NCI-H510A (cell line): ENCODE measurements around the gene PLEKHG3.
A peak's percentile ranks its signal among the peaks of the same experiment; 100 is the strongest.

Experiments used
- DNase-seq: peaks from one replicate; lab custom pipeline; 2025; lab: John Stamatoyannopoulos, UW

The PLEKHG3 gene

DNA sequence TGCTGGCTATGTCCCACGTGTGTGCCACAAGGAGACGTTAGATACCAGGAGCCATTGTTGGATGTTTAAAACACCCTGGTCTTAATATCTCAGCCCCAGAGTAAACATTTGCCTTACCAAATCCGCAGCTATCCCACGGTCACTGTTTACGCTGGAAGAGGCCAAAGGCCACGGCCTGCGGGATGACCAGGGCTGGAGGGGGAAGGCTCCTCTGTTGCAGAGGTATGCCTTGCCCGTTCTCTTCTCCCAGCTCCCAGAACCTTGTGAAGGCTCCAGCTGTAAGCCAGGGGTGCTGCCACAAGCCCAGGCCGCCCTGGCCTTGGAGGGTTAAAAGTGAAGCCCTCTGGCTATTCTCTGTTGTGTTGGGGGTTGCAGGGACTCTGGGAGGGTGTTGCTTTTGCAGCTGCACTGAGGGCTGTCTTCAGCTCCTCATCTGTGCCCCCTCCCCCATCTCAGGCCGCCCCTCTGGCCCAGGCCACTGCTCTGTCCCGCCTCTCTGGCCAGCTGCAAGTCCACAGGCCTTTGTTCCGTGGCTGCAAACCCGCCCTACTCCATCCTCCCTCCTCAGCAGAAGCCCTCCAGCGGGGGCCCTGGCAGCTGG lies 2.5 kb downstream of the PLEKHG3 start:
- DNase-seq = no peak

DNA sequence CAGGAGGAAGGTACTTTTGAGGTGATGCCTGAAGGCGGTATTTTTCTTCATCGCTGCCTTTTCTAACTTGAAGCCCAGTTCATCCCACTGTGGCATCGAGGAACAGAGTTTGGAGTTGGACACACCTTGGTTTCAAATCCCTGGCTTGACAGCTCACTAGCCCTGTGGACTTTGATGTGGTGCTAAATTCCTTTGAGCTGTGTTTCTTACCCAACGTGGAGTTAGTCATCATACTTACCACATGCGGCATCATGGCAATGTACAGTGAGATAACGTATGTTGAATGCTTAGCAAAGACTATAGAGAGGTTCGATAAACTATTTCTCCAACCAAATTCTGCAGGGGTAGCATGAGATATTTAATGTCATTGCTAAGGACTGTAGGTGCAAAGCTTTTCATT lies 3.4 kb downstream of the PLEKHG3 start:
- no peak for DNase-seq

GRCh38 chr14:64708148-64709004 lies 4.2 kb downstream of the PLEKHG3 start:
- peak; percentile 73 for DNase-seq

GRCh38 chr14:64709126-64709525 lies 4.9 kb downstream of the PLEKHG3 start:
- no peak for DNase-seq

- DNase-seq = no peak
Measured at GRCh38 chr14:64711039-64711438, 6.8 kb downstream of the PLEKHG3 start.

DNA sequence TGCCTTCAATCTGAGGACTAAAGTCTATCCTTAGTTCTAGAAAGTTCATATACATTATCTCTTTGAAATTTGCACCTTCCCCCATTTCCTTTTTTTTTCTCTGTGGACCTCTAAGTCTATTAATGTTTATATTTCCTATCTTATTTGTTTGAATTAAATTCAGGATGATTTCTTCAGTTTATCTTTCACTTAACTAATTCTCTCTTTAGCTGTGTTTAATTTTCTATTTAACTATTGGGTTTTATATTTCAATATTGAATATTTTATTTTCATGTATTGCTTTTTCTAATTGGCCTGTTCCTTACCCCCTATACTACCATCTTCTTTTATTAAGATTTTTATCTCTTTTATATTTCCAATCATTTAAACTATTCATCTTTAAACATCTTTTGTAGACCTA lies 9.5 kb downstream of the PLEKHG3 start:
- no peak for DNase-seq

DNA sequence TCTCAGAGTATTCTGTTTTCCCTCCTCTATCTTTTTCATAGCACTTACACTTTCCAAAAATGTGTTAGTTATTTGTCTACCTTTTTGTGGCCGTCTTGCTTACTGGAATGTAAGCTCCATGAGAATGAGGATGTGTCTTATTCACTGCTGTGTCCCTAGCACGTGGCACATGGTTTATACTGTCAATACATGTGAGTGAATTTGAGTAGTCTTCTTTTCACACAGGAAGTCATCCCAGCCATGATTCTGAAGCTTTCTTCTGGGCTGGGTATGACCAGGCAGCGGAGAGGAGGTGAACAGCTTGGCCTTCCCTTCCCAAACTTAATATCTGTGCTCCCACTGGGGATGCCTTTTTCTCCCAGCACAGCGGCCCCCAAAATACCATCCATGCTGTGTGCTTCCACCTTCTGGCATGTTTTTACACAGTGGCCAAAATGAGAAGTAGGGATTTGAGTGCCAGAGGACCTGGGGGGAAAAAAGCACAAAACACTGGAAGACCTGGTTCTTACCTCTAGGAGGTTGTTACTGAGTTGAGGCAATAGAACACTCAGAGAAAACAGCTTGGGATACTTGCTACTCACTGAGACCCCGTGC lies 10.3 kb downstream of the PLEKHG3 start:
- no peak for DNase-seq

GRCh38 chr14:64715146-64715627 lies 11.0 kb downstream of the PLEKHG3 start:
- no peak for DNase-seq

DNA sequence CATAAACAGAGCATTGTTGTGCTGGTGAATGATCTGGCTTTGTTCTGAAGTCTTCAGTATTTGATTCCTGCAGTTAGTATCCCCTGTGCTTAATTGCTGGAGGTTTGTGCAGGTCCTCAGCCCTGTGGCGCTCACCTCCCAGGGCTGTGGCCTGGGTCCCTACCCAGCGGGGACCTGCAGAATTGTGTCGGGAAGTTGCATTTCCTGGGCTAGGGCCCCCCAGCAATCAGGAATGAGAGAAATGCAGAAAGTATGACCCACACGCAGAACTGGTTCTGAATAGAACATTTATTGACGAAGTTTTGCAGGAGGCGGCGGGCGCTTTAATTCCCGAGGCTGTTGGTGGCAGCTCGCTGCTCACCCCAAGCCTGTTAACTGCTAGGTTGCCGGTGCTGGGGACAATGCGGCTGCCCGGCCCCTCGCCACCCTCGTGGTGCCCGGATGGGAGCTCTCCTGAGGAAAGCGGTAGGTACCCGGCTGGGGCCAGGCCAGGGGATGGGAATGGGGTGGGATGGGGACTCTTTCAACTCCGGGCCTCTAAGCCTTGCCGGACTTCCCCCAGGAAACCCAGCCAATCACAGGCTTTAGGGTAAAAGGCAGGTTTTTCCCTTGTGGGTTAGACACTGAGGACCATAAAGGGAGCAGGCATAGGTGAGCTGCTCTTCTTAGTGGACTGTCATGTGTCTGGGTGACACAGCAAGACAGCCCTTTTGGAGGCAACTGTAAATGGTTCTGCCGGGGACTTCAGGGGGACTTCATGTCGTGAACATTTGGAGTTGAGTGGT lies 11.6 kb downstream of the PLEKHG3 start:
- DNase-seq = peak; percentile 41

DNA sequence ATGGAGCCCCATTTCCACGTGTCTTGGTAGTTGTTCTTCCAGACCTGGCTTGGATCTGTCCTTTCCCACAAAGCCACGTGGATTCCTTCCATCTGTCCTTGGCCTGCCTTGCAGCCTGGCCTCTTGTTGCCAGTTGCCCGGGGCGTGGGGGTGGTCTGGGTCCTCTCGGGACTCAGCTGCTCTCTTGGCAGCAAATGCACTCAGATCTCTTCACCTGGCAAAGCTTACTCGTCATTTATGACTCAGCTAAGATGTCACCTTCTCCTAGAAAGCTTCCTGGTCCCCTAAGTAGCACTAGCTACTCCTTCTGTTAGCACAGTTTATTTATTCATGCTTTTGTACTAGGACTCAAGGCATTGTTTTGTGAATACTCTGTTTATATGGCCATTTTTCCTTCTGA lies 13.6 kb downstream of the PLEKHG3 start:
- peak; percentile 11 for DNase-seq

- DNase-seq = no peak
Measured at GRCh38 chr14:64718762-64719161, 14.5 kb downstream of the PLEKHG3 start.

DNA sequence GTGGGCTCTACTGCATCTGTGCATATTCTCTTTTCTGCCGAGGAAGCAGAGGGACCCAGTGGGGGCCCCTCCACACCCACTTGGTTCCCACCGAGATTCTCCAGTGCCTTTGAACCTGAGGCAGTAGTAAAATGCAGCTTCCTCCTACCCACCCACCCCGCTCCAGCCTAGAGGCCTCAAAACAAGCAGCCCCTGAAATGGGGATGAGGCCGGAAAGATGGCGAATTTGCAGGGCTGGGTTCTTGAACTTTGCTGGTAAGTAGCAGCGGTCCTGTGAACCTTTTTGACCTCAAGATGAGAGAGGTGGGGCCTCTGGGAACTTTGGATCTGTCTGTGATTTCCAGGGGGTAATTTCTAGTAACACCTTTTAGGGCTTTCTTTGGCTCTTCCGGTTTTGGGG lies 15.4 kb downstream of the PLEKHG3 start:
- no peak for DNase-seq

GRCh38 chr14:64720131-64720576 lies 15.9 kb downstream of the PLEKHG3 start:
- peak; percentile 79 for DNase-seq

GRCh38 chr14:64721391-64721791 lies 17.2 kb downstream of the PLEKHG3 start:
- DNase-seq = no peak

GRCh38 chr14:64721899-64722298 lies 17.7 kb downstream of the PLEKHG3 start:
- no peak for DNase-seq

GRCh38 chr14:64722842-64723447 lies 18.7 kb downstream of the PLEKHG3 start:
- DNase-seq = no peak

- peak; percentile 59 for DNase-seq
Measured at GRCh38 chr14:64723691-64724577, 19.7 kb downstream of the PLEKHG3 start.

- DNase-seq = no peak
Measured at GRCh38 chr14:64724578-64724930, 20.3 kb downstream of the PLEKHG3 start.

- no peak for DNase-seq
Measured at GRCh38 chr14:64725261-64725815, 21.1 kb downstream of the PLEKHG3 start.

DNA sequence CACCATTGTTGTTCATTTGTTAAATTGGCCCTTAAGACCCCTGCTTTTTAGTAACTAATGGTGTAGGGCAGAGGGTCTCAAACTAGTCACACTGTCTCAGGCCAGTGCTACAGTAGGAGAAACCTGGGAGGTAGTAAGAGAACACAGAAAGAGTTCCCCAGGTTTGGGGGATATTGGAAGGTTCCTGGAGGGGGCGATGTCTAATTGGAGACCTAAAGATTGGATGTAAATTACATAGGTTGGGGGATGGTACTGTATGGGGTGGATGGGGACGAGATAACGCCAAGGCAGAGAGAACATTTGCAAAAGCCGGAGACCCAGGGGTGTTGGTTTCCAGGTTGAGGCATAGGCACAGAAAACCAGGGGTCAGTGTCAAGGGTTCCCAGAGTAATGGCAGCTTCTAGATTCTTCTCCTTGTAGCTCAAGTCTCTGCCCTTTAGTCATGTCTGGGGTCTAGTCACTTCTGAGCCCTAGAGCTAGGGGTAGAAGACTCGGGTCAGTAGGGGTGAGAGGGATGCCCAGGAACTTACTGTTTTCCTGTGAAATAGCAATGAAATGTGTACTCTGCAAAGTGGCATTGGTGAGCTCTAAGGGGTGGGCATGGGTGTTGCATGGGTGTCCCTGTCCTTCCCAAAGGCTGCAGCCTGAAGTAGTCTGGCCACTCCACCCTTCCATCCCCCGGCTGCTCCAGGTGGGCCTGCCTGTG lies 21.8 kb downstream of the PLEKHG3 start:
- no peak for DNase-seq
